Activated naive CD4-positive, alpha-beta T cell treated with anti-CD3 and anti-CD28 coated beads, Interleukin-2, amount 50 U/mL, for 24 hours (primary cell): ENCODE measurements around the gene CDC42SE2.
"Not testable (repeated sequence)": the region's sequence is repeated elsewhere in the genome, so short reads cannot be mapped to it uniquely, and the experiment has no call there.

Experiments
- H3K27ac Mint-ChIP-seq: one replicate; pipeline ENCODE4 v1.8.0; 2021; ENCODE audit warnings: mild to moderate bottlenecking, mixed read lengths
- H3K27me3 Mint-ChIP-seq: one replicate; pipeline ENCODE4 v1.8.0; 2021; ENCODE audit warnings: mixed read lengths
- H3K36me3 Mint-ChIP-seq: one replicate; pipeline ENCODE4 v1.8.0; 2021; ENCODE audit warnings: mixed read lengths
- H3K4me1 Mint-ChIP-seq: one replicate; pipeline ENCODE4 v1.8.0; 2021; ENCODE audit warnings: mixed read lengths
- H3K4me3 Mint-ChIP-seq: one replicate; pipeline ENCODE4 v1.8.0; 2021; ENCODE audit warnings: mild to moderate bottlenecking, mixed read lengths
- H3K9me3 Mint-ChIP-seq: one replicate; pipeline ENCODE4 v1.8.0; 2021; ENCODE audit warnings: mixed read lengths

The CDC42SE2 gene

DNA sequence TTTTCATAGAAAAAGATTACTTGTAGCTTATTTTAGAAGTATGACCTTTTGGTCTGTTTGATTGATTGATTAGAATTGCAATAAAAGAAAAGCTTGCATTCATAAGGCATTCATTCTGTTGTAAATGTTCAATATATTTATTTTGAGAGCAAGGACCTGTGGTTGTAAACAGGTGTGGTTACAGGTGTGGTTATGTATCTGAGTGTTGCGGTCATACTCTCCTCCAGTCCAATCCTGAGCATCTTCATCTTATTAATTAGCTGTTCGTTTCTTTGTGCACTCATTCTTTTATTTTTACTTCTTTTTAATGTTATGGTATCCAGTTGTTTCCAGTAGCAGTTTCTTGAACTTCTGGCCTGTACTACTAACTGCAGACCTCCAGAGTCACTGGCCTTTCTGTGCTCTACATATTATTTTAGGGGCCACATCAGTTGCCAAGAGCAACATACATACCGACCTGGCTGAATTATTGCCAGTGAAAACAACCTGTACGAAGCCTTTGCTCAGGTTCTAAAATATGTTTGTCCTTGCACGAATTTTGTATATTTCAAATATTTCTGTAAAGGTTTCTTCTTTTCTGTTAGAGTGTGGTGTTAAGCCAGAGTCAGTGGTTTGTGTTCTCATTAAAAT lies 128.7 kb downstream of the CDC42SE2 start:
- H3K4me1 Mint-ChIP-seq, result peaks cover 82% of the 10 kb centered on the region
- no peaks in the 10 kb centered on the region for H3K27me3 Mint-ChIP-seq
- H3K27ac Mint-ChIP-seq, result peak overlapping the region; percentile 98
- H3K36me3 Mint-ChIP-seq, result peaks cover 43% of the 10 kb centered on the region
- H3K9me3 Mint-ChIP-seq, result no peaks in the 10 kb centered on the region
- peak overlapping the region; percentile 67 for H3K4me3 Mint-ChIP-seq

DNA sequence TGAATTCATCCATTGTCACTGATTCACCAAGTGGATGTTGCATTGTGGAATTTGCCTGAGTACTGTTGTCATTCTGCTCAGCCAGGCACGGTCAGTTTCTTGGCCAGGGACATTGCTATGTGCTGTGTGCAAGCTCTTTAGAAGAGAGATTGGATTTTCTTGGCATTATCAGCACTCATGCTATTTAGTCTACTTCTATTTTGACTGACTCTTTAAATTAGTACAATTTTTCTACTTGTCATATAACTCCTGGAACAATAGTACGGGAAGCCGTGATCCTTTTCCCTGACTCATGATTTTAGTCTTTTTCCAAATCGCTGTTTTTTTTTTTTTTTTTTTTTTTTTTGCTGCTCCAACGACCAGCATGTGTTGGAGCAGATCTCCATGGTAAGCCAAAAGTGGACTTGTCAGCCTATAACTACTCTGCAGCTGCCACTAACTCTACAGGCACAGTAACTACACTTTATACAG lies 129.7 kb downstream of the CDC42SE2 start:
- H3K27me3 Mint-ChIP-seq, result no peaks in the 10 kb centered on the region
- no peaks in the 10 kb centered on the region for H3K9me3 Mint-ChIP-seq
- H3K36me3 Mint-ChIP-seq, result peaks cover 48% of the 10 kb centered on the region
- peaks cover 89% of the 10 kb centered on the region for H3K4me1 Mint-ChIP-seq
- peak overlapping the region; percentile 67 for H3K4me3 Mint-ChIP-seq
- peak overlapping the region; percentile 98 for H3K27ac Mint-ChIP-seq

DNA sequence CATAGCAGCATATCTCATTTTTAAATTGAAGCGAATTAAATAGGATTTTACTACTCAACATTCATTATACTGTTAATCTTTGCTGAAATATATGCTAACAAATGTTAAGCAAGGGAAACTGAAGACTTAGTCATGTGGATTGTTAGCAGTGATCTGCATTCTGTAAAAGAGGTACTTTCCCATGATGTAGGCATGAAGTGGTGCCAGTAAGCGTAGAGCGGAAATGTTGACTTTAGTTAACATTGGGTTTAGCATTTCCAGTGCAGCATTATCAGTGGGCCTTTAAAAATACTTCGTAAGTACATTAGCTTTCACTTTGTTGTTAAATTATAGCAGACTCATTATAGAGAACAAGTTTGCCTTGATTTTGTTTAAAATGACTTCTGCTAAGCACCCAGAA lies 130.3 kb downstream of the CDC42SE2 start:
- H3K4me3 Mint-ChIP-seq, result peak overlapping the region; percentile 67
- H3K27me3 Mint-ChIP-seq, result no peaks in the 10 kb centered on the region
- H3K9me3 Mint-ChIP-seq, result no peaks in the 10 kb centered on the region
- H3K36me3 Mint-ChIP-seq, result peaks cover 53% of the 10 kb centered on the region
- H3K4me1 Mint-ChIP-seq, result peaks cover 89% of the 10 kb centered on the region
- H3K27ac Mint-ChIP-seq, result peak overlapping the region; percentile 98

DNA sequence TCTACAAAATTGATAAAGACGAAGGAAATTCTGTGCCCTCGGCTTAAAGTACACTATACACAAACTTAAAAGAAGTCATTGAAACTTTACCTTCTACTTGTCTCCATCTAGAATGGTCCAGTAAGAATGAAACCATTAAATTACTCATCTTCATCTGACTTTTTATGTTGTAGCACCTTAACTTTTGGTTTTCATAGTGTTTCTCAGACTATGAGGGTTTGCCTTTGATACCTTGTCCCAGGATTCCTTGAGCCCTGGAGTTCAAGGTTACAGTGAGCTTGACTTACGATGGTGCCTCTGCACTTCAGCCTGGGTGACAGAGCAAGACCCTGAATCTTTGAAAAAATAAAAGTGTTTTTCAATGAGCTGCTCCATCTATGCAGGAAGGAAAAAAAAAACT lies 132.2 kb downstream of the CDC42SE2 start:
- Mint-ChIP-seq H3K4me3 (peak overlapping the region; percentile 67), H3K36me3 (peaks cover 57% of the 10 kb centered on the region), H3K27ac (peak overlapping the region; percentile 98), H3K9me3 (peaks cover 5% of the 10 kb centered on the region), H3K27me3 (no peaks in the 10 kb centered on the region), H3K4me1 (peaks cover 85% of the 10 kb centered on the region)

DNA sequence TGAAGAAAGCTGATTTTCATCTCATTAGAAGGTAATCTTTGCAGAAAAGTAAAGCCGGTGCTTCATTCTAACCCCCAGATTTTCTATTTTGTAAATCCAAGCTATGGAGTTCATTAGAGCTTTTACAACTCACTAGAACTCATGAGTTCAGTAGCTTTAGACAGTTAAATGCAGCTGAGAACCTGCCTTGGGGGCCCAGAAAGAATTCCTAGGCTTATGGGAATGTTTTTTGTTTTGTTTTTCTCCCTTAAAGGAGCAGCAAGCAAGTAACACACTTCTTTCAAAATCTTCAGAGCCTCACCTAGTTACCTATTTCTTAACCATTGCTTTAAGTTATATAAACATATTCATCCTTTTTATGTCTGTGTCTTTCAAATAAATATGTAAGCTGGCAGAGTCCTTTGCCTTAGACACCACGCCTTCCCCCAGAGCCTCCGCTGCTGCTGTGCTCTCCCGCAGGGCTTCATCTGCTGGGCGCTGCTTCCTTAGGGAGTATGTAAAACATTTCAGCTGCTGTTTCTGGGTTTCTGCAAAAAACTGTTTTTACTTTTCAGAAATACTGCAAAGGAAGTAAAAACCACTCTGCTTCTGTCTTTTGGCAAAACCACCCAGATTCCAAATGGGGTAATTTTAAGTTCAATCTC lies 132.9 kb downstream of the CDC42SE2 start:
- H3K4me3 Mint-ChIP-seq, result peak overlapping the region; percentile 67
- peaks cover 82% of the 10 kb centered on the region for H3K4me1 Mint-ChIP-seq
- H3K27me3 Mint-ChIP-seq, result no peaks in the 10 kb centered on the region
- H3K27ac Mint-ChIP-seq, result peak overlapping the region; percentile 98
- H3K36me3 Mint-ChIP-seq, result peaks cover 55% of the 10 kb centered on the region
- peaks cover 5% of the 10 kb centered on the region for H3K9me3 Mint-ChIP-seq

DNA sequence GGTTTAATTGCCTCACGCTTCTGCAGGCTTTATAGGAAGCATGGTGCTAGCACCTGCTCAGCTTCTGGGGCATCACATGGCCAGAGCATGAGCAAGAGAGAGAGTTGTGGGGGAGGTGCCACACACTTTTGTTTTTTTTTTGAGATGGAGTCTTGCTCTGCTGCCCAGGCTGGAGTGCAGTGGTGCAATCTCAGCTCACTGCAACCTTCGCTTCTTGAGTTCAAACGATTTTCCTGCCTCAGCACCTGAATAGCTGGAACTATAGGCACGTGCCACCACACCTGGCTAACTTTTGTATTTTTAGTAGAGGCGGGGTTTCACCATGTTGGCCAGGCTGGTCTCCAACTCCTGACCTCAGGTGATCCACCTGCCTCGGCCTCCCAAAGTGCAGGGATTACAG lies 135.2 kb downstream of the CDC42SE2 start:
- H3K27me3 Mint-ChIP-seq, H3K4me3 Mint-ChIP-seq: not testable (repeated sequence)
- Mint-ChIP-seq H3K36me3 (peaks cover 60% of the 10 kb centered on the region), H3K27ac (peak overlapping the region; percentile 89), H3K9me3 (peaks cover 11% of the 10 kb centered on the region), H3K4me1 (peaks cover 71% of the 10 kb centered on the region)

DNA sequence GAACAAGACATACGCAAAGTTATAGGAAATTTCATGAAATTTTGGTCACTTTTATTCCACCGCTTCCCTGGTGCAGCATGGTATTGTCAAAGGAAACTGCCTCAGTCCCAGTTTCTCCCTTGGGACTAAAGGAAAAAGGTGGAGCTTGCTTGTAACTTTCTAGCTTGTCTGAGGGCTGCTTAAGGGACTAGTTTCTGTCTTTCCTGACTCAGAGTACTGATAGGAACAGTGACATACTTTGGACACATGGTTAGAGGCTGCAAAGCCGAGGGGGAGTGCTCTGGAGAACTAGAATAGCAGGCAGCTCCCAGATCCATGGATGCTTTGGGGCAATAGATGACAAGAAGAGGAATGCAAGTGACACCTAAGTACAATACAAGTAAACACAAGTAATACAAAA lies 136.7 kb downstream of the CDC42SE2 start:
- Mint-ChIP-seq H3K27me3 (no peaks in the 10 kb centered on the region), H3K4me3 (no peak overlapping the region), H3K4me1 (peaks cover 66% of the 10 kb centered on the region), H3K9me3 (peaks cover 11% of the 10 kb centered on the region), H3K27ac (peak overlapping the region; percentile 94), H3K36me3 (peaks cover 66% of the 10 kb centered on the region)

DNA sequence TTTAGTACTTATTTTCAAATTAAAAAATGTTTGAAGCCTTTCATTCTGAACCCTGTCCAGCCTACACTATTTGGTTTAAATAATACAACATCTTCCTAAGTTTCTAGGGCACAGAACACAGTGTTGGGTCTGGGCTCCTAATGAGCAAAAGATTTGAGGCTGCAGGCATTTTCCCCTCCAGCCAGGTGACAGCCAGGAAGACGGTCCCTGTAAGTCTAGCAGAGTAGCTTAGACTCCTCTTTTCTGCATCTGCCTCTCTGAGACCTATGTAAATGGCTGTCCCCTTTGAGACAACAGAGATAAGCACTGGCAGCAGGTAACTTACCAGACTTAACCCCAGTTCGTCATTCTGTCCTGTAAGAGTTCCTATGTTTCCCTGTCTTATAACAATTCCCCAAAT lies 141.8 kb downstream of the CDC42SE2 start:
- Mint-ChIP-seq H3K4me3 (no peak overlapping the region), H3K9me3 (peaks cover 10% of the 10 kb centered on the region), H3K4me1 (peaks cover 48% of the 10 kb centered on the region), H3K27me3 (no peaks in the 10 kb centered on the region), H3K27ac (peak overlapping the region; percentile 80), H3K36me3 (peaks cover 65% of the 10 kb centered on the region)

DNA sequence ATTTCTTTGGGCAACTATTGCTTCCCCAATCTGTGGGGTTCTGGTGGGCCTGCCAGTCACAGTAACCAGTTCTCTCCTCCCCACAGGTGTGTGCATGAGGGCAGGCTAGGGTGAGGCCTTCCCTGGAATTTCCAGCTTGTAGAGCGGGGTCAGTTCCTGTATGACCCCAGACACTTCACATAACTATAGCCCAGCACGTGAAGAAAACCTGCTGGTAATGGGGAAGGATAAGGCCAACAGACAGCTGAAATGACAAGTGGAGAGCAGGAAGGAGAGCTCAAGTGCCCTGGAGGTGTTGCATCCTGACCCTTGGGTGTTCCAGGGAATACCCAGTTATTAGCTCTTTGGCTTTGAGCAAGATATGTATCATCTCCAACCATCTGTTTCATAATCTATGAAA lies 142.2 kb downstream of the CDC42SE2 start:
- Mint-ChIP-seq H3K4me1 (peaks cover 46% of the 10 kb centered on the region), H3K9me3 (peaks cover 7% of the 10 kb centered on the region), H3K27me3 (no peaks in the 10 kb centered on the region), H3K4me3 (no peak overlapping the region), H3K27ac (peak overlapping the region; percentile 80), H3K36me3 (peaks cover 64% of the 10 kb centered on the region)

DNA sequence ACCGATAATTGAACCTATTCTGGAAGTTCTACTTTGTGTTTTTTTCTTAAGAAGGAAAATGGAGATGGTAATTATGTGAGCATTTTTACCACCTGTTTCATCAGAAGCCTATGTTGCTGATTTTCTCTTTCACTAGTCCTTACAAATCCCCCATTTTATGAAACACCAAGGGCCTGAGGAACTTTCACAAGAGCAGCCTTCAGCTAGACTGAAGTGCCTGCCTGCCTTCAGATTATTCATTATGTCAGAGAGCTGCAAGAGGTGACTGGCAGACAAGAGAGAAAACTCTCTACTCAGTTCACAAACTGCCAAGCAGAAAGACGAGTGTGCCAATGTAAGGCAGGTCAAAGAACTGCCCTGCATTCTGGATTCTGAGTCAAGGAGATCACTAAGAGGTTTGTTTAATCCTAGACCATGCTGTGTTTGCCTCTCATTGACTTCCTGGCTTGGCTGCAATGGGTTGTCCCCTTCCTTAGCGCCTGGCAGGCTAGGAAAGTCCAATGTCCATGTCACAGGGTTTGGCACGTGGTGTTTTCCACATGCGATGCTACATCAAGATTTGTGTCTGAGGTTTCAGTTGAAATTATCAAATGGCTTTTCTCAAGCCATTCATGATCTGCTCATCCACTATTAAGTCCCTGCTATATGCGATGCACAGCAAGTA lies 143.3 kb downstream of the CDC42SE2 start:
- Mint-ChIP-seq H3K27ac (peak overlapping the region; percentile 72), H3K4me3 (no peak overlapping the region), H3K36me3 (peaks cover 62% of the 10 kb centered on the region), H3K9me3 (peaks cover 3% of the 10 kb centered on the region), H3K27me3 (no peaks in the 10 kb centered on the region), H3K4me1 (peaks cover 43% of the 10 kb centered on the region)

DNA sequence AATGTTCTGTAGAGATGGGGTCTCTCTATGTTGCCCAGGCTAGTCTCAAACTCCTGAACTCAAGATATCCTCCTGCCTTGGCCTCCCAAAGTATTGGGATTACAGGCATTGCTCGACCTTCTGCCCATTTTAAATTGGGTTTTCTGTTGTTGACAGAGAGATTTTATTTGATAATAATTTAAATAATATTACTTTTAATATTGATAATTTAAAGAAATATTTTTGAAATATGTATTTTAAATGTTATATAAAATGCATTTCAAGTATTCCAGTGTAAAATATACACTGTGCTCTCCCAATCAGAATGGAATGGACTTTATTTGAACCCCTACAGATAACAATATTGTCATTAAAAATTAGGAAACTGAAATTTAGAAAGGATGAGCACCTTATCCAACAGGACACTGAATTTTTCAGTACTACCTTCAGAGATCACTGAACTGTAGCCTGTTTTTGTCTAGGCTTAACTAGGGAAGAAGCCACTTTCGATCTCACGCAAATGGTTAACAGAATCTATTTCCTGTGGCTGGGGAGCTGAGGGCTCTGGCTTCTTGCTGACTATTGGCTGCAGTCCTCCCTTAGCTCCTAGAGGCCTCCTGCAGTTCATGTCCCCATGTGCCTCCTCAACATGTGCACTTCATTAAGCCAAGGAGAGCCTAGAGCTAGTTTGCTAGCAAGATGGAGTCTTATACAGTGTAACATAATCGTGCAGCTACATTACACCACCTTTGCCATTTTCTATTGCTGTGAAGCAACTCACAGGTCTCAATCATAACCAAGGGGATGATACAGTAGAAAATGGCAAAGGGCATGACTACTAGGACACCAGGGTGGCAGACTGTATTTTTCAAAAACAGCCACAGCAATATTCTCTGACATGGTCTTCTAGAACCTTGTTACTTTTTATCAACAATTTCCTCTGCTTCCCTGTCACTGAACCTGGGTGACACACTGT lies 150.0 kb downstream of the CDC42SE2 start:
- peak overlapping the region; percentile 62 for H3K4me3 Mint-ChIP-seq

DNA sequence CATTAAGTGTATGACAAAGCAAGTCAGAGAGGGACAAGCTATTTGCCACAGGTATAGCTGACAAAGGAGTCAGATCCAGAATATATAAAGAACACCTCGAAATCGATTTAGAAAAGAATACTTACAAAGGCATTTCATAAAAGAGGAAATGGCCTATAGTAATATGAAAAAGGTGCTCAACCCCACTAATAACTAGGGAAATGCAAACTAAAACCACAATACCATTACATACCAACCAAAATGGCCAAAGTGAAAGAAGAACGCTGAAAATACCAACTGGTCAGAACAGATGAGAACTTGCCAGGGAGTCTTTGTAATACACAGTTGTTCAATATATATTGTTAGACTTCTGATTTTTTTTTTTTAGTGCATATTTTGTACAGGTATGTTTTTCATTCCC lies 152.9 kb downstream of the CDC42SE2 start:
- Mint-ChIP-seq H3K4me1 (peaks cover 53% of the 10 kb centered on the region), H3K27ac (peak overlapping the region; percentile 89), H3K27me3 (no peaks in the 10 kb centered on the region), H3K9me3 (no peaks in the 10 kb centered on the region), H3K36me3 (peaks cover 4% of the 10 kb centered on the region), H3K4me3 (peak overlapping the region; percentile 16)

More for the DNA sequence above, 150.0 kb downstream of the CDC42SE2 start:
- Mint-ChIP-seq H3K27ac (peak overlapping the region; percentile 98), H3K36me3 (peaks cover 21% of the 10 kb centered on the region), H3K4me1 (peaks cover 59% of the 10 kb centered on the region), H3K27me3 (no peaks in the 10 kb centered on the region), H3K9me3 (no peaks in the 10 kb centered on the region)

DNA sequence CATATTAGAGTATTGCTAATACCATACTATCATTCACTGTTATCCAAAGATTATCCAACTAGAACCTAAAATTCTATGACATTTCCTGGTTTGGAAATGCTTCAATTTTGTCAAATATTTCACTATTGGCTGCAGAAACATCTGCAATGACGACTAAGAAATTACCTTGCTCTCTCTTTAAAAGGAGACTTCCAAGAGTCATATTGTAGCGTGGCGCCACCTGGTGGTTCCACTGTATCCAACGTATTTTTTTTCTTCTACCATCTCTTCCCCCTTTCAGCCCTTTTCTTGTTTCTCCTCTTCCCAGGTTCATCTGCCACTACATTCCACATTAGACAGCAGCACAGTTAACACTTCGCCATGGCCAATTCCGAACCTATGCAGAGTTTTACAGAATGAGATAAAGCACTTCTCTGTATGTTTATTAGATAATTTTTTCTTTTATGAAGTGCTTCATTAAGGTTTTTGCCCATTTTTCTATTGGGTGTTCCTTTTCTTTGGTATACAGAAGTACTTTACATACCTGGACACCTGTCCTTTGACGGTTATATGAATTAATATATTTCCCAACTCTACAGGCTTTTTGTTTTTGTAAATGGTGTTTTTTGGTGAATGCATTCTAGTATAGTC lies 153.5 kb downstream of the CDC42SE2 start:
- Mint-ChIP-seq H3K27ac (peak overlapping the region; percentile 89), H3K36me3 (peaks cover 4% of the 10 kb centered on the region), H3K9me3 (no peaks in the 10 kb centered on the region), H3K4me1 (peaks cover 53% of the 10 kb centered on the region), H3K4me3 (peak overlapping the region; percentile 16), H3K27me3 (no peaks in the 10 kb centered on the region)

DNA sequence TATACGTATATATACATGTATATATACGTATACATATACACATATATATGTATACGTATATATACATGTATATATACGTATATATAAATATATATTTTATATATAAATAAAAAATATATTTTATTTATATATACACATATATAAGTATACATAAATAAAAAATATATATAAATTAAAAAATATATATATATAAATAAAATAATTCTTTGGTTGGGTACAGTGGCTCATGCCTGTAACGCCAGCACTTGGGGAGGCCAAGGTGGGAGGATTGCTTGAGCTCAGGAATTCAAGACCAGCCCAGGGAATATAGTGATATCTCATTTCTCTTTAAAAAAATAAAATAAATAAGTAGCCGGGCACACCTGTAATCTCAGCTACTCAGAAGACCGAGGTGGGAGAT lies 155.0 kb downstream of the CDC42SE2 start:
- Mint-ChIP-seq H3K4me1 (peaks cover 41% of the 10 kb centered on the region), H3K27ac (no peak overlapping the region), H3K27me3 (no peaks in the 10 kb centered on the region), H3K4me3 (no peak overlapping the region), H3K9me3 (no peaks in the 10 kb centered on the region), H3K36me3 (peaks cover 5% of the 10 kb centered on the region)

DNA sequence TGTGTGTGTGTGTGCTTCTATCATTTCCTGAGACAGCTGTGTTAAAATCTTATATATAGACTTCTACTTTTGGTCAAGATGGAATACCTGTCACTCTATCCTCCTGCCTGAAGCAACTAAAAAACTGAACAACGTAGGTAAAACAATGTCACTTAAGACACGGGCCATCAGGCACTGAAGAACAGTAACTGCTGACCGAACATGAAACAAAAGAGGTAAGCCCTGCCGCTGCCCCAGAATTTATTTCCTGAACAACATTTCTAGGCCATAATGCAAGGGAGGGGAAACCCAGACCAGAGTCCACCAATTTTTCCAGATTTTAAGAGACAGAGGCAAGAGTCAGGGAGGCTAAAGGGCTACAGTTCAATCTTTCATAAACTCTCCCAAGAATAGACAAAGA lies 156.0 kb downstream of the CDC42SE2 start:
- Mint-ChIP-seq H3K9me3 (no peaks in the 10 kb centered on the region), H3K4me3 (no peak overlapping the region), H3K27me3 (no peaks in the 10 kb centered on the region), H3K4me1 (peaks cover 31% of the 10 kb centered on the region), H3K36me3 (peaks cover 2% of the 10 kb centered on the region), H3K27ac (peak overlapping the region; percentile 31)
